ENCODE measurements around the gene PATJ. TPM values are rescaled to one million over a fixed set of nuclear protein-coding genes. Genes with fewer than 3 reads are reported as not detected.

Gene PATJ
- polyA plus RNA-seq, 1 of the 3 experiments (the other 2 are of a cell fraction), result 3.0 TPM

GRCh38 chr1:62057230-62057629 lies 314.9 kb downstream of the PATJ start:
- CTCF ChIA-PET, result interaction anchor here (1.5 kb wide), 1 partner anchor 76 kb away, joined by 4 read pairs; no protein-coding TSS in a partner anchor
- Histone ChIP-seq H3K9me2 (no peaks in the 10 kb centered on the region), H3K4me3 (ENCODE audit: low read depth in 2 of 2, low read length in 1 of 2) (no peak overlapping the region), H3K4me1 (ENCODE audit: control insufficient read depth in 1 of 2, insufficient read depth in 2 of 2, low read depth in 1 of 2, low read length in 1 of 2) (no peaks in the 10 kb centered on the region; a peak in 2 of 4 replicates), H4K20me1 (ENCODE audit: insufficient read depth) (no peaks in the 10 kb centered on the region), H3K27me3 (ENCODE audit: insufficient read depth) (no peaks in the 10 kb centered on the region), H3K27ac (ENCODE audit: low read depth in 2 of 2, low read length in 1 of 2) (no peak overlapping the region), H3K9ac (no peak overlapping the region), H3K9me3 (no peaks in the 10 kb centered on the region), H3K79me2 (ENCODE audit: insufficient read depth) (no peaks in the 10 kb centered on the region), H3K36me3 (replicated peaks in 1 of 2; ENCODE audit: control insufficient read depth in 1 of 2, insufficient read depth in 2 of 2, low read length in 1 of 2) (no peaks in the 10 kb centered on the region), H3F3A (replicated peaks; ENCODE audit: insufficient read depth) (no peaks in the 10 kb centered on the region), H3K4me2 (no peak overlapping the region), H2AFZ (ENCODE audit: low read depth) (no peak overlapping the region)
- POLR2A ChIA-PET, result no interaction called here
- no peak for TF ChIP-seq POLR2AphosphoS5 (IDR thresholded peaks at IDR 0.05; ENCODE audit: low read depth, low read length)
- TF ChIP-seq ELF1 (IDR thresholded peaks at IDR 0.05), result no peak
- no peak for TF ChIP-seq RAD21 (IDR thresholded peaks at IDR 0.05; ENCODE audit: low read length)
- TF ChIP-seq FOSL2 (IDR thresholded peaks at IDR 0.05; ENCODE audit: borderline replicate concordance, low read depth), result no peak
- TF ChIP-seq IRF3 (IDR thresholded peaks at IDR 0.05; ENCODE audit: low read depth, low read length), result no peak
- no peak for TF ChIP-seq YY1 (IDR thresholded peaks at IDR 0.05; ENCODE audit: low read depth)
- 88% methylated on average over 4 of the region's 4 CpGs for WGBS (ENCODE audit: low lambda C conversion rate)
- no peak for DNase-seq

GRCh38 chr1:62057641-62058290 lies 315.5 kb downstream of the PATJ start:
- Histone ChIP-seq H4K20me1 (ENCODE audit: insufficient read depth) (no peaks in the 10 kb centered on the region), H3K79me2 (ENCODE audit: insufficient read depth) (no peaks in the 10 kb centered on the region), H3K9ac (no peak overlapping the region), H3K27me3 (ENCODE audit: insufficient read depth) (no peaks in the 10 kb centered on the region), H3K4me2 (no peak overlapping the region), H3K36me3 (replicated peaks in 1 of 2; ENCODE audit: control insufficient read depth in 1 of 2, insufficient read depth in 2 of 2, low read length in 1 of 2) (no peaks in the 10 kb centered on the region), H3K27ac (ENCODE audit: low read depth in 2 of 2, low read length in 1 of 2) (no peak overlapping the region), H3K4me1 (ENCODE audit: control insufficient read depth in 1 of 2, insufficient read depth in 2 of 2, low read depth in 1 of 2, low read length in 1 of 2) (no peaks in the 10 kb centered on the region; a peak in 2 of 4 replicates), H3K4me3 (ENCODE audit: low read depth in 2 of 2, low read length in 1 of 2) (no peak overlapping the region), H2AFZ (ENCODE audit: low read depth) (no peak overlapping the region), H3F3A (replicated peaks; ENCODE audit: insufficient read depth) (no peaks in the 10 kb centered on the region), H3K9me2 (no peaks in the 10 kb centered on the region), H3K9me3 (no peaks in the 10 kb centered on the region)
- ChIA-PET POLR2A (no interaction called here), CTCF (interaction anchor here (0.8 to 1.8 kb wide), 4 partner anchors 11 to 86 kb away, joined by 3 to 4 read pairs (median 4); no protein-coding TSS in a partner anchor)
- DNase-seq, result no peak
- TF ChIP-seq GABPA (IDR thresholded peaks at IDR 0.05; ENCODE audit: low read depth), result no peak
- no peak for TF ChIP-seq ELF1 (IDR thresholded peaks at IDR 0.05)
- no peak for TF ChIP-seq REST (IDR thresholded peaks at IDR 0.05; ENCODE audit: low read depth, low read length)
- TF ChIP-seq SMC3 (IDR thresholded peaks at IDR 0.05; ENCODE audit: low read depth, low read length), result no peak
- no peak for TF ChIP-seq POLR2AphosphoS5 (IDR thresholded peaks at IDR 0.05; ENCODE audit: low read depth, low read length)
- no peak for TF ChIP-seq RCOR1 (IDR thresholded peaks at IDR 0.05; ENCODE audit: low read length)
- no peak for TF ChIP-seq ZBTB33 (IDR thresholded peaks at IDR 0.05; ENCODE audit: borderline replicate concordance, low read depth)
- TF ChIP-seq TEAD4 (IDR thresholded peaks at IDR 0.05; ENCODE audit: borderline replicate concordance, insufficient read depth), result no peak
- no peak for TF ChIP-seq IRF3 (IDR thresholded peaks at IDR 0.05; ENCODE audit: low read depth, low read length)
- 89% methylated on average over 2 of the region's 2 CpGs for WGBS (ENCODE audit: low lambda C conversion rate)

All from SK-N-SH (cell line).